Fibroblast of villous mesenchyme (primary cell): Measurements from ENCODE around the gene PTGER1. TPM values are rescaled to one million over a fixed set of nuclear protein-coding genes. Genes with fewer than 3 reads are reported as not detected.

ENCODE experiments used
- DNase-seq: peaks from one replicate; pipeline ENCODE4 v3.0.0-alpha.2; 2010; ENCODE audit warnings: low read depth
- H3K4me3 ChIP-seq: 2 replicates; pipeline ENCODE4 v1.5.1; 2011; ENCODE audit warnings: low read depth, mild to moderate bottlenecking, low read length
- total RNA-seq: library from RNA; depleted of rRNA; stranded (reverse); fragments of >200 nt; gene quantifications from 2 replicates; pipeline ENCODE4 v1.2.3, GENCODE V29; 2012
- TF ChIP-seq, protein P1 (sequence below): IDR thresholded peaks from 2 replicates; pipeline ENCODE4 v1.5.1; 2012; ENCODE audit warnings: low read depth, mild to moderate bottlenecking, low read length; ENCODE audit not compliant: insufficient read depth

PTGER1 gene
- total RNA-seq, 1 donor: 2.6 TPM

GRCh38 chr19:14473073-14473977 lies 1.8 kb downstream of the PTGER1 start:
- no peak overlapping the region for H3K4me3 ChIP-seq
- DNase-seq: no peak
- TF ChIP-seq, protein P1, sequence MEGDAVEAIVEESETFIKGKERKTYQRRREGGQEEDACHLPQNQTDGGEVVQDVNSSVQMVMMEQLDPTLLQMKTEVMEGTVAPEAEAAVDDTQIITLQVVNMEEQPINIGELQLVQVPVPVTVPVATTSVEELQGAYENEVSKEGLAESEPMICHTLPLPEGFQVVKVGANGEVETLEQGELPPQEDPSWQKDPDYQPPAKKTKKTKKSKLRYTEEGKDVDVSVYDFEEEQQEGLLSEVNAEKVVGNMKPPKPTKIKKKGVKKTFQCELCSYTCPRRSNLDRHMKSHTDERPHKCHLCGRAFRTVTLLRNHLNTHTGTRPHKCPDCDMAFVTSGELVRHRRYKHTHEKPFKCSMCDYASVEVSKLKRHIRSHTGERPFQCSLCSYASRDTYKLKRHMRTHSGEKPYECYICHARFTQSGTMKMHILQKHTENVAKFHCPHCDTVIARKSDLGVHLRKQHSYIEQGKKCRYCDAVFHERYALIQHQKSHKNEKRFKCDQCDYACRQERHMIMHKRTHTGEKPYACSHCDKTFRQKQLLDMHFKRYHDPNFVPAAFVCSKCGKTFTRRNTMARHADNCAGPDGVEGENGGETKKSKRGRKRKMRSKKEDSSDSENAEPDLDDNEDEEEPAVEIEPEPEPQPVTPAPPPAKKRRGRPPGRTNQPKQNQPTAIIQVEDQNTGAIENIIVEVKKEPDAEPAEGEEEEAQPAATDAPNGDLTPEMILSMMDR: no peak

DNA sequence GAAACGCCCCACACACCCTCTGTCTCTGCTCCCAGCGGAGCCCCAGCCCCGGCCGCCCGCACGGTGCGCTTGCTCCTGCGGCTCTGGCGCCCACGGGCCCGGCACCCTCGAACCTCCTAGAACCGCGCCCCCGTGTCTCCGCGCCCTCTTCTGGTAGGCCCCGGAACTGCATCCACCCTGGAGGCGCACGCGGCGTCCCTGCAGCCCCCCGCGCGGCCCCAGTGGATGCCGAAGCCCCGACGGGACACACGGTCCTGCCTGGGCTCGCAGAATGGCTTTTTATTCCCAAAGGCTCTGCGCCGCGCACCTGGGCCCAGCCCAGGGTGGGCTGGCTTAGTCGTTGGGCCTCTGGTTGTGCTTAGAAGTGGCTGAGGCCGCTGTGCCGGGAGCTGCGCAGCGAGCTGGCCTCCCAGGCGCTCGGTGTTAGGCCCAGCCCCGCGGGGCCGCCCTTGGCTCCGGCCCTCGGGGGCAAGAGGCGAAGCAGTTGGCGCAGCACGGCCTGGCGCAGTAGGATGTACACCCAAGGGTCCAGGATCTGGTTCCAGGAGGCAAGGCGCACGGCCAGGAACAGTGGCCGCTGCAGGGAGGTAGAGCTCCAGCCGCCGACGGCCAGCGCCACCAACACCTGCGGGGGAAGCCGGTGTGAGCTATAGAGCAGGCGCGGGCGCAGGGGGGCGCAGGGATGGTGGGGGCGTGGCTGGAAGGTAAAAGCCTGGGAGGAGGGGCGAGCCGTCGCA lies 2.8 kb downstream of the PTGER1 start:
- peak overlapping the region; percentile 18 for H3K4me3 ChIP-seq
- TF ChIP-seq, protein P1: peak; percentile 89
- peak; percentile 66 for DNase-seq

DNA sequence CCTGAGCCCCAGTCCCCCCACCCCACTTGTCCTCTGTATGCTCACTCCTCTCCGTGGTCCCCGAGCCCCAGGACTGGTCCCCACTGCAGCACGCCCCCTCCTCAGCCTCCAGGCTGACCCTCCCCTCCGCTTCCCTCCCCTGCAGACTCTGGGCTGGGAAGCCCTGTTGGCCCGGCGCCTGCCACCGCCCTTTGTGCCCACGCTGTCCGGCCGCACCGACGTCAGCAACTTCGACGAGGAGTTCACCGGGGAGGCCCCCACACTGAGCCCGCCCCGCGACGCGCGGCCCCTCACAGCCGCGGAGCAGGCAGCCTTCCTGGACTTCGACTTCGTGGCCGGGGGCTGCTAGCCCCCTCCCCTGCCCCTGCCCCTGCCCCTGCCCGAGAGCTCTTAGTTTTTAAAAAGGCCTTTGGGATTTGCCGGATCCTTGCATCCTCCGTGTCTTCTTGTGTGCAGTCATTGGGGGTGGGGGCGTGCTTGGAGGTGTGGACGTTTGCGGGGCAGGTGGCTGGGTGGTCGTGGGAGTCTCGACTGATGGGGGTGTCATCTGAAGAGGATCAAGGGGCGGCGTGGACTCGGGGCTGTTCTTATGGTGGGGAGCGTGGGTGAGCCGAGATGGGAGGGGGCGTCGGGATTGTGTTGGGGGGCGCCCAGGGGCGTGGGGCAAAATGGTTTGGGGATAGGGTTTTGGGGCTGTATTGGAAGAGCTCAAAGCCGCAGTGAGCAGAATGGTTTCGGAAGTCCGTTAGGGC lies 3.5 kb downstream of the PTGER1 start:
- H3K4me3 ChIP-seq: no peak overlapping the region
- TF ChIP-seq, protein P1: no peak
- no peak for DNase-seq

- no peak for DNase-seq
- no peak overlapping the region for H3K4me3 ChIP-seq
- TF ChIP-seq, protein P1: no peak
These were observed 4.9 kb downstream of the PTGER1 start for GRCh38 chr19:14470031-14470876.

DNA sequence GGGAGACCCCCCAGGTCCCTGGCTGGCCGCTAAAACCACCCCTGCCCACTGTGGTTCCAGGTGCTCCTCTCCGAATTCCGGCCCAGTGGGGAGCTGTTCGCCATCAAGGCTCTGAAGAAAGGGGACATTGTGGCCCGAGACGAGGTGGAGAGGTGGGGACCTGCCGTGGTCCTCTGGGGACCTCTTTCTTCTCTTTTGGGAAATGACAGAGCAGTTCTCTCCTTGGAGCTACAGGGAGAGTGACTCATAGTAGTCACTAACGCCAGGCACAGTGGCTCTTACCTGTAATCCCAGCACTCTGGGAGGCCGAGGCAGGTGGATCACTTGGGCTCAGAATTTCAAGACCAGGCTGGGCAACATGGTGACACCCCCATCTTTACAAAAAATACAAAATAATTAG lies 7.3 kb downstream of the PTGER1 start:
- no peak overlapping the region for H3K4me3 ChIP-seq
- TF ChIP-seq, protein P1: no peak

GRCh38 chr19:14467391-14467790 lies 7.8 kb downstream of the PTGER1 start:
- TF ChIP-seq, protein P1: no peak
- no peak overlapping the region for H3K4me3 ChIP-seq
- DNase-seq: no peak

More for the DNA sequence above, 7.3 kb downstream of the PTGER1 start:
- DNase-seq: no peak
